HG03521 (cell line): ENCODE results near the gene COL9A3.

ENCODE experiments used
- ATAC-seq: cut with Tn5 transposase; IDR thresholded peaks from one replicate; pipeline ENCODE4 v1.9.1; 2021; ENCODE audit warnings: mild to moderate bottlenecking, moderate library complexity; ENCODE audit not compliant: unreplicated experiment

The COL9A3 gene

DNA sequence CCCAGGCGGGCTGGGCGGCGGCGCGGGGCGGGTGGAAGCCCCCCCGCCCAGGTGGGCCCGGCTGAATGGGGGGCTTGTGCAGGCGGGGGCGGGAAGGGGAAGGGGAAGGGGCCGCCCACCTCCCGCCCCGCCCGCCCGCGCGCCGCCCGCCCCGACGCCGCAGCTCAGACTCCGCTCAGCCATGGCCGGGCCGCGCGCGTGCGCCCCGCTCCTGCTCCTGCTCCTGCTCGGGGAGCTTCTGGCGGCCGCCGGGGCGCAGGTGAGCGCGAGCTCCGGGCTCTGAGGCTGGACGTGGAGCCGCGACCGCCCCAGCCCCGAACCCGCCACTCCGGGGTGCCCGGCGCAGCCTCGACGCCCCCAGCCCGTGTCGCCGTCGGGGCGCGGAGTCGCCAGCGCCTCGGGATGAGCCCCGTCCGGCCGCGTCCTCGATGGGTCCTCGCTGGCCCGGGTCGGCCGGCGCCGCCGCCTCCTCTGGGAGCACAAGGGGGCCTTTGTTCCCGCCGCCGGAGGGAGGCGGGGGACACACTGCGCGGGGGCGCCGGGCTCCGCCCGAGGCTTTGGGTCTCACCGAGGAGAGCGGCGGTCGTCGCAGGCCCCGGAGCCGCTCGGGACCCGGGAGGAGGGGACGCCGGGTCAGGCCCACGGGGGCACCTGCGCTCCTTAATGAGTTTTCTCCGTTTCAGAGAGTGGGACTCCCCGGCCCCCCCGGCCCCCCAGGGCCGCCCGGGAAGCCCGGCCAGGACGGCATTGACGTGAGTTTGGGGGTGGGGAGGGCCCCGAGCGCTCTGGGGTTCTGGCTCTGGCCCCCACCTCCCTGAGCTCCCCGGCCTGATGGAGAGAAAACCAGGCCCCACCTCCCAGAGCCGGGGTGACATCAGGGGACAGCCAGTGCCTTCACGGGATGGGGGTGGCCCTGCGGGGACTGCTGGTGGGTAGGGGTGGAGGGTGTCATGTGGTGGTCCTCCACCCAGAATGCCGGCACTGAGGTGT lies at the start of gene COL9A3:
Gene COL9A3, plus strand, starts transcription at position 167 of the 990 bp plus-strand sequence. Its CDS starts 15 bp downstream, at position 182.
- ATAC-seq = no peak

DNA sequence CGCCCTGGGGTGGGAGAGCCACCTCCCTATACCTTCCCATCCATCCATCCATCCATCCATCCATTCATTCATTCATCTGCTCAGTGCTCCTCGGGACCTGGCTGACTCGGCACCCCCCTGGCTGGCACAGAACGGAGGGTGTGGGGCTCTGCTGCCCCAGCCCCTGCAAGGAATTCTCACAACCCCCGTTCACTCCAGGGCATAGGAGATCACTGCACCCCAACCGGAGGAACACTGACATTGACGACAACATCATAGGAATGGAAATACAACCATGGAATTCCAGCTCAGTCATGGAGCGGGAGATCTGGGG lies 48.7 kb upstream of the COL9A3 start:
- ATAC-seq = no peak

DNA sequence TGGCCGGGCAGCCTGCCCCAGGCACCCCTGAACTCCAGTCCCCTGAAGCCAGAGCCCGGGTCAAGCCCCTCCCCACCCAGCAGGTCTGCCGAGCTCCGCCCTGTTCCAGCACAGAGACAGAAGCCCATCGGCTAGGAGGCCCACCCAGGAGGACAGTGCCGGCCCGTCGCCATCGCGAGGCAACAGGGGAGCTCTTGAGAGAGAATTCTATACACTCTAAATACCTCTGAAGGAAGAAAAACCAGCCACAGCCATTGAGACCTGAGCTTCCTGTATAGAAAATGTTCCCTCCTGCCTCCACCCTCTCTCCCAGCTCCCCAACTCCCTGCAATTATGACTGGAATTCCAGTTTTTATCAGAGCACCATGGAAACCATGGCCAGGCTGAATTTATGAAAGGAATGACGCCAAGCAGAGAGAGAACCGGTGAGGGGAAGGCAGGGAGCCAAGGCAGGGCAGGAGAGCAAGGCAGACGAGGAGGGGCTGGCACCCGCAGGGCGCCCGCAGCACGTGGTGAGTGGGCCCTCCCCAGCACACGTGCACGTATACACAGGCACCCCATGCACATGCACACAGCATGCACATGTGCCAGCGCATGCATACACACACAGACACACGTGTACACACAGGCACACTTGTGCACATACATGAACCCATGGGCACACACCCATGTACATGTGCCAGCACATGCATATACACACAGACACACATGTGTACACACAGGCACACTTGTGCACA lies 48.1 kb upstream of the COL9A3 start:
- ATAC-seq = no peak

DNA sequence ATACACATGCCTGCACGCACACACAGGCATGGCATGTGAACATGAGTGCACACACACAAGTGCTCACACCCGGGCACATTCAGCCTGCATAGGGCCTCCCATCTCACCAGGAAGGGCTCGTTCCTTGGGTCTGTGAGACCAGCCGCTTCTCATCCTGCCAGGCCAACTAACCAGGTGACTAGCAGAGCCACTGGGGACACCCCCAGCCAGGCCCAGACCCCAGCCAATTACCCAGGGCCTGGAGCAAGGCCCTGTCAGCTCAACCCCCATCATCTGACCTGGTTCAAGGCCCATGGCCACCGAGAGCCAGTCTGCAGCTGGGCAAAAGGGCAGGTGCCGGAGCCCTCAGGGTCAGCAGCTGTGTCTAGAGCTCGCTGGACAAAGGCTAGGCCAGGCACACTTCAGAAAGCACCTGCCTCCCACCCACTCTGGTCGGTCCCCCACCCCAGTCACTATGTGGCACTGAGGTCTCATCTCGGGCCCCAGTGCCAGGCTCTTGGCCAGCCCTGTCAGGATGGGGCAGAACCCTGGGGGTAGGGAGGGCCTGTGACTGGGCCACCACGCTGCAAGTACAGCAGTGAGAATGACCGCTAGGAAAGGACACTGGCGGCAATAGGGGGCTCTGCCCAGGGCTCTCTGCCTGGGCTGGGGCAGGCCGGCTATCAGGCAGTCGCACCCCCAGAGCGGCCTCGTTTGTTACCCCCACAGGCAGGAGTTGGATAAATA lies 47.3 kb upstream of the COL9A3 start:
- no peak for ATAC-seq

- no peak for ATAC-seq
Observed at GRCh38 chr20:62770111-62770910, 46.5 kb upstream of the COL9A3 start.

- ATAC-seq = no peak
Observed at GRCh38 chr20:62770916-62771315, 45.9 kb upstream of the COL9A3 start.

DNA sequence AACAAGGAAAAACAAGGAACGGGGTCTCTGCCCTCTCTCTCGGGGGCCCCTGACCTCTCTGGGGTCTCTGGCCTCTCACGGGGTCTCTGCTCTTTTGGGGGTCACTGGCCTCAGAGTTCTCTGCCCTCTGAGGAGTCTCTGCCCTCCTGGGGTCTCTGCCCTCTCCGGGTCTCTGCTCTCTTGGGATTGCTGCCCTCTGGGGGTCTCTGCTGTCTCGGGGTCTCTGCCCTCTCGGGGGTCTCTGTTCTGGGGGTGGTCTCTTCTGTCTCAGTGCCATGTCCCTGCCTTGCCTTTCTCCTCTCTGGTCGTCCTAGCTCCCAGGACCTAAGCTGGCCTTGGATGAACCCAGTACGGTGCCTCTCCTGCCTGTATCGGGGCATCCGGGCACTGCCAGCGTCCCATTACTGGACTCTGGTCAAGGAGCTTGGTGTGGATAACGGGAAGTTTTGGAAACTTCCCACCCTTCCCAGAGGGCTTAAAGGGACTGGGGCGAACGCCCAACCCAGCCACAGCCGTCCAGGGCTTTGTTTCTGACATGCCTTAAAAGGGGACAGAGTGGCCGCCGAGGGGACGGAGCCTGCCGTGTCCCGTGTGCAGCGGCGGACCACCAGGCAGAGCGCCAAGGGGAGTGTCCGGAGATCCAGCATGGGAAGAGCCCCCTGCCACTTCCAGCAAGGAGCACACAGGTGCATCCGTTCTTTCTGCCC lies 45.3 kb upstream of the COL9A3 start:
- no peak for ATAC-seq

GRCh38 chr20:62772103-62772611 lies 44.7 kb upstream of the COL9A3 start:
- no peak for ATAC-seq

- ATAC-seq = no peak
Observed at GRCh38 chr20:62772619-62772989, 44.2 kb upstream of the COL9A3 start.

DNA sequence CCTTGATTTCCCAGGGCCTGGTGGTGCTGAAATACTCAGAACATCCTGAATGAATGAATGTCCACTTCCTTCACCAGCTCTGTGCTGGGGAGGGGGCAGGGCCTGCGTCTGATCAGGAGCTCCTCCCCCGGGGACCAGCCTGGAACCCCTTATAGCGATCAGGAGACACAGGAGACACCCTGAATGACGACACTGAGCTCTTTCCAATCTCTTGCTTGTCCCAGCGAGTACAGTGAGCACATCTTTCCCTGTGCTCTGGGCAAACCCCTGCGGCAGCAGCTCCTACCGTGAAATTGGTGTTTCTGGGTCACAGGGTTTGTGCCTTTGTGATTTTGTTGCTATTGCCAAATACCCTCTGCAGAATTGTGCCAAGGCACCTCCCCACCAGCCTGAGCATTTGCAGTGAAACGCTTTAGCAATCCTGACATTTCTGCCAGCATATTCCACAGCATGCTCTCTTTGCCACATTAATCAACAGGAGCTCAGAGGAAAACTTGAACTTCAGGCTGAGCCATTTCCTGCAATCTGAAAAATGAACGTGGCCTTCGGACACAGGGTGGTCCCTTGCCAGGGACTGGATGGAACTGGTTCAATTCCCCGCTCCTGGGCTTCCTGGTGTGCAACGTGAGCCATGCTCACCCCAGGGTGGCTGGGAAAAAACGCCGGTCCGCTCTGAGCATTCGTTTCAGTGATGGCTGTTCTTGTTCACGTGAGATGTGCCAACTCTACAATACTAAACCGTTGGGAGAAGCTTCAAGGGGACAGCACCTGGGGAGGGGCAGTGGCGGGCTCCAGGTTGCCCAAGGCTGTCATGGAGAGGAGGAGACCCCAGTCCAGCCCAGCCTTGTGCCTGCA lies 43.6 kb upstream of the COL9A3 start:
- no peak for ATAC-seq

- no peak for ATAC-seq
Observed at GRCh38 chr20:62773845-62774714, 42.8 kb upstream of the COL9A3 start.

DNA sequence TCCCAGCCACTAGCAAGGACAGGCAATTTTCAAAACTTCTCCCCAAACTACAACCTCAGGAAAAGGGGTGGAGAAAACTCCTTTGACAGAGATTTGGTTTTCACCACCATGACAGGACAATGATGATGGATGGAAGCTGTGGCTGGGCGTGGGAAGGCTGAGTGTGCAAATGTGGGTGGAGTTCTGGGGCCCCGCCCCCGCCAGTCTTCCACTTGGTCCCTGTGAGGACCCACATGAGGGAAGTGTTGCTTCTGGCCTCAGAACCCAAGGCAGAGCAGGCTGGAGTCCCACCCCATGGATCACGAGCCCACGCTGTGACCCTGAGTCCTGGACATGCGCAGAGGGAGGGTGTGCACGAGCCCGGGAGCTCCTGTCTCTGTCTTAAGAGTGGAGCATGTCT lies 42.1 kb upstream of the COL9A3 start:
- ATAC-seq = no peak

DNA sequence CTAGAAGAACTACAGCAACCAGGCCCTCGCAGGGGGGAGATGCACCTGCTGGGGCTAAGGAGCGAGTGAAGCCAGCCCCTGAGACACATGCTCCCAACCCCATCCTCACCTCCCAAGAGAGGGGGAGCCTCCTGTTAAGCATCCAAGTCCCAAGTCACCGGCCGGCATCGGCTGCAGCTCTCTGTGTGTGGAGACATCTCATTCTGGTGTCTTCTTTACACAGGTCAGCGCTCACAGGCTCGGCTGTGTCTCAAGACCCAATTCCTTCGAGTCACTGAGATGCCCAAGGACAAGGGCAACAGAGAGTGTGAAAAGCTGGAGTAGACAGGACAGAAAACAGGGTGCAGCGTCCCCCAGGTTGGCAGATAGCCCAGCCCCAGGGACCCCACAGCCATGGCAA lies 41.6 kb upstream of the COL9A3 start:
- ATAC-seq = no peak

GRCh38 chr20:62776035-62776691 lies 40.7 kb upstream of the COL9A3 start:
- ATAC-seq = no peak

- no peak for ATAC-seq
Observed at GRCh38 chr20:62776692-62777527, 39.9 kb upstream of the COL9A3 start.

- ATAC-seq = no peak
Observed at GRCh38 chr20:62777528-62777830, 39.4 kb upstream of the COL9A3 start.

- no peak for ATAC-seq
Observed at GRCh38 chr20:62778058-62778457, 38.8 kb upstream of the COL9A3 start.
